Calu3 (cell line): ENCODE data around the gene APOL5. TPM values are rescaled to one million over a fixed set of nuclear protein-coding genes. Genes with fewer than 3 reads are reported as not detected.

ENCODE experiments used
- BruUV-seq: library from RNA; stranded (reverse); fragments of 400-500 nt; replicated peaks from 2 replicates; lab custom pipeline; 2021; lab: Mats Ljungman, UMichigan
- CTCF ChIA-PET: fragments of 300-600 bp; sonication (Branson Sonifier 250); formaldehyde crosslinking; loops from one replicate; lab custom pipeline; 2022; ENCODE audit warnings: antibody characterized with exemption; lab: Charles Lee
- DNase-seq: peaks from one replicate; pipeline ENCODE4 v3.0.0; 2022
- H3K27ac Mint-ChIP-seq: one replicate; pipeline ENCODE4 v1.8.0; 2022; ENCODE audit warnings: mixed read lengths; ENCODE audit not compliant: unreplicated experiment
- H3K27me3 Mint-ChIP-seq: one replicate; pipeline ENCODE4 v1.8.0; 2022; ENCODE audit warnings: mixed read lengths; ENCODE audit not compliant: unreplicated experiment
- H3K36me3 Mint-ChIP-seq: one replicate; pipeline ENCODE4 v1.8.0; 2022; ENCODE audit warnings: mild to moderate bottlenecking, moderate library complexity, mixed read lengths; ENCODE audit not compliant: insufficient read depth, unreplicated experiment
- H3K4me1 Mint-ChIP-seq: one replicate; pipeline ENCODE4 v1.8.0; 2022; ENCODE audit warnings: mild to moderate bottlenecking, low read depth, mixed read lengths; ENCODE audit not compliant: unreplicated experiment
- H3K4me3 Mint-ChIP-seq: one replicate; pipeline ENCODE4 v1.8.0; 2022; ENCODE audit warnings: mild to moderate bottlenecking, low read depth, moderate library complexity, mixed read lengths; ENCODE audit not compliant: unreplicated experiment
- H3K9me3 Mint-ChIP-seq: one replicate; pipeline ENCODE4 v1.8.0; 2022; ENCODE audit warnings: low read depth, mixed read lengths; ENCODE audit not compliant: unreplicated experiment
- CTCF ChIP-seq: fragments of 200-600 bp; IDR thresholded peaks from one replicate; pipeline ENCODE4 v1.8.0; 2022; ENCODE audit warnings: antibody characterized with exemption; ENCODE audit not compliant: unreplicated experiment
- intact Hi-C: fragments of 100-400 bp; cut with micrococcal nuclease; formaldehyde crosslinking; loops from one replicate; pipeline ENCODE4 v1.10.0; 2022; ENCODE audit not compliant: unreplicated experiment
- total RNA-seq: library from RNA; stranded (reverse); gene quantifications from 2 replicates; pipeline ENCODE4 v1.2.3, GENCODE V29; 2022

APOL5 gene
- total RNA-seq, 1 experiment from 2014 or later, result not detected

- Mint-ChIP-seq H3K9me3 (no peaks in the 10 kb centered on the region), H3K36me3 (peaks cover 8% of the 10 kb centered on the region), H3K4me1 (no peaks in the 10 kb centered on the region), H3K4me3 (no peak overlapping the region), H3K27me3 (no peaks in the 10 kb centered on the region), H3K27ac (no peak overlapping the region)
- DNase-seq, result no peak
- BruUV-seq, result no TSS peak
- CTCF ChIA-PET, result no interaction called here
- TF ChIP-seq CTCF, result no peak
- intact Hi-C loops, result no loop called here
Measured at GRCh38 chr22:35754761-35755160, 37.1 kb downstream of the APOL5 start.

DNA sequence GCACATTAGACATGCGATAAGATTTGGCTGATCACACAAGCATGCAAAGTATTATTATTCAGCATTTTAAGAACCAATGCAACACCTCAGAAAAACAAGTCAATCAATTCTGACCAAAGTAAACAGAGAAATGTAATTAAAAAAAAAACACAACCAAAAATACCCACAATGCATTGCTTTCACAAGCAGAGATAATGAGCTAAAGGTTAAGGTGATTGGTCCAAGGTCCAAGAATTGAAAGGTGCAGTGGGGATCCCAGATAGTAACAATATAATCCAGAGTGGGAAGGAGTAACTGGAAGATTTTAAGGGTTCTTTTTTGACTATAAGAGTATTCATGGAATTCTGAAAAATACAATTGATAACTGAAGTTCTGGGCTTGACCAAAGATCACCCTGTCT lies 39.0 kb downstream of the APOL5 start:
- no peak overlapping the region for H3K4me3 Mint-ChIP-seq
- intact Hi-C loops, result no loop called here
- H3K9me3 Mint-ChIP-seq, result no peaks in the 10 kb centered on the region
- DNase-seq, result no peak
- TF ChIP-seq CTCF, result no peak
- peaks cover 12% of the 10 kb centered on the region for H3K36me3 Mint-ChIP-seq
- H3K27ac Mint-ChIP-seq, result no peak overlapping the region
- CTCF ChIA-PET, result no interaction called here
- no peaks in the 10 kb centered on the region for H3K4me1 Mint-ChIP-seq
- H3K27me3 Mint-ChIP-seq, result no peaks in the 10 kb centered on the region
- no TSS peak for BruUV-seq

DNA sequence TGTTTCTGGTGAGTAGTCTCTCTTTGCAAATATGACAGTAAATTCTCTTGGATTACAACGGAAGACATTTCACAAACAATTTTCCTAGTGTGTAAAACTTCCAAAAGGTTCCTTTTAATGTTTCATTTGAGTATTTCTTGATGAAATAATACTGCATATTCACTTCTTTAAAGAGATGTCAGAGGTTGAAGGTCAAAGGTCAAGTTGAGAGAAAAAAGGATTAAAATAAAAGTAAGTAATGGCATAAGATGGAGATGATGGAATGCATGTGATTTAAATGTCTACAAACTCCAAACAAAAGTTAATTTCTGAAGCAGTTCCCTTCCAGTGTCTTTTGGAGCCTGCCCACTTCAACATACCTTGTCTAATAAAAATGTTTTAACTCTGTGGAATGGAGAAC lies 40.7 kb downstream of the APOL5 start:
- H3K36me3 Mint-ChIP-seq, result peaks cover 12% of the 10 kb centered on the region
- BruUV-seq, result no TSS peak
- intact Hi-C loops, result no loop called here
- DNase-seq, result no peak
- TF ChIP-seq CTCF, result no peak
- H3K4me1 Mint-ChIP-seq, result no peaks in the 10 kb centered on the region
- H3K9me3 Mint-ChIP-seq, result no peaks in the 10 kb centered on the region
- H3K27me3 Mint-ChIP-seq, result no peaks in the 10 kb centered on the region
- CTCF ChIA-PET, result no interaction called here
- no peak overlapping the region for H3K4me3 Mint-ChIP-seq
- no peak overlapping the region for H3K27ac Mint-ChIP-seq

DNA sequence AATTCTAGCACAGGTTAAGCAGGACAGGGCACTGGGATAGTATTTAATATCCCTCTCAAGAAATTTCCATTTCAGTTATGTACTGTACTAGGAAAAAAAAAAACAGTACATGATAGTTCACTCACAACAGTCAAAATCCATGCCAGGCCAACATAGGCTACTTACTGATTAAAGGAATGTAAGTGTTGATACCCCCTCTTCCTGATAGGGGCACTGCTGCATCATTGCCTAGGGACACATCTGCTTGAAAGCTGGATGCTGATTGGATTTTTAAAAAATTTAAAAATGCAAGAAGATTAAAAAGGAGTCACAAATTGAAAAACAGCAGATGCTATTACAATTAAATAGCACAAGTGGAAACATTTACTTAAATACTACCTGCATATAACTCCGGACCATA lies 43.4 kb downstream of the APOL5 start:
- CTCF ChIA-PET, result interaction anchor here (0.6 to 1.1 kb wide), 2 partner anchors 119 to 134 kb away, joined by 3 to 5 read pairs; no protein-coding TSS in a partner anchor
- no peak for TF ChIP-seq CTCF
- peaks cover 5% of the 10 kb centered on the region for H3K36me3 Mint-ChIP-seq
- no peaks in the 10 kb centered on the region for H3K27me3 Mint-ChIP-seq
- H3K4me3 Mint-ChIP-seq, result no peak overlapping the region
- no peaks in the 10 kb centered on the region for H3K4me1 Mint-ChIP-seq
- H3K9me3 Mint-ChIP-seq, result no peaks in the 10 kb centered on the region
- DNase-seq, result peak; percentile 6
- BruUV-seq, result no TSS peak
- no peak overlapping the region for H3K27ac Mint-ChIP-seq
- intact Hi-C loops, result loop anchor here (5.0 kb wide), 1 partner anchor 161 kb away; no protein-coding TSS in a partner anchor
